GM18520 (cell line): Measurements from ENCODE around the gene POLR2E.
A peak's percentile ranks its signal among the peaks of the same experiment; 100 is the strongest.

Experiments
- ATAC-seq: cut with Tn5 transposase; IDR thresholded peaks from one replicate; pipeline ENCODE4 v1.9.1; 2021; ENCODE audit not compliant: unreplicated experiment

Gene POLR2E

GRCh38 chr19:1051791-1052190 is 43.4 kb downstream of the POLR2E start:
- ATAC-seq, result no peak

DNA sequence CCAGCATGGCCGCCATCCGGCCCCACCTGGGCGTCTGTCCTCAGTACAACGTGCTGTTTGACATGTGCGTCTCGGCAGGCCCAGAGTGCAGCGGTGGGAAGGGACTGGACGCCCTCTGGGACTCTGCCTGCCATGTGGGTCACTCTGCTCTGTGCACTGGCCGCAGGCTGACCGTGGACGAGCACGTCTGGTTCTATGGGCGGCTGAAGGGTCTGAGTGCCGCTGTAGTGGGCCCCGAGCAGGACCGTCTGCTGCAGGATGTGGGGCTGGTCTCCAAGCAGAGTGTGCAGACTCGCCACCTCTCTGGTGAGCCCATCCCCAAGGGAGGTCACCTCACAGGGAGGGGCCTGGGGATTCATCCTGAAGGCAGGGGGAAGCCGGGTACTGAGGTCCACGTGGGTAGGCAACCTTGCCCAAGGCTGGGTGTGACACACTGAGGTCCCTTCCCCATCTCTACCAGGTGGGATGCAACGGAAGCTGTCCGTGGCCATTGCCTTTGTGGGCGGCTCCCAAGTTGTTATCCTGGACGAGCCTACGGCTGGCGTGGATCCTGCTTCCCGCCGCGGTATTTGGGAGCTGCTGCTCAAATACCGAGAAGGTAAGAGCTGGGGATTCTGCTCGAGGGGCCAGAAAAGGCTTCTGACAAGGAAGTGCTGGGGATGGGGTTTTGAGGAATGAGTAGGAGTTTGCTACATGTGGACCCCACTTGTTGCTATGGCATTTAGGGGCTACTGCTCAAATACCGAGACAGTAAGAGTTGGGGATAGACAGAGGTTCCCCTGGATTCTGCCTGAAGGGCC is 44.0 kb downstream of the POLR2E start:
- ATAC-seq, result no peak

DNA sequence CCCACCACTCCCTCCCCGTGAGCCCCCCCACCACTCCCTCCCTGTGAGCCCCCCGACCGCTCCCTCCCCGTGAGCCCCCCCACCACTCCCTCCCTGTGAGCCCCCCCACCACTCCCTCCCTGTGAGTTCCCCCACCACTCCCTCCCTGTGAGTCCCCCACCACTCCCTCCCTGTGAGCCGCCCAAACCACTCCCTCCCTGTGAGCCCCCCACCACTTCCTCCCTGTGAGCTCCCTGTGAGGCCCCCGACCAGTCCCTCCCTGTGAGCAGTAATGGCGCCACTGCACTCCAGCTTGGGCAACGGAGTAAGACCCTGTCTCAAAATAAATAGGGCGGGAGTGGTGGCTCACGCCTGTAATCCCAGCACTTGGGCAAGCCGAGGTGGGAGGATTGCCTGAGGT is 45.4 kb downstream of the POLR2E start:
- no peak for ATAC-seq

GRCh38 chr19:1049106-1049505 is 46.1 kb downstream of the POLR2E start:
- ATAC-seq, result no peak

- no peak for ATAC-seq
Observed at GRCh38 chr19:1047696-1048147, 47.5 kb downstream of the POLR2E start.

DNA sequence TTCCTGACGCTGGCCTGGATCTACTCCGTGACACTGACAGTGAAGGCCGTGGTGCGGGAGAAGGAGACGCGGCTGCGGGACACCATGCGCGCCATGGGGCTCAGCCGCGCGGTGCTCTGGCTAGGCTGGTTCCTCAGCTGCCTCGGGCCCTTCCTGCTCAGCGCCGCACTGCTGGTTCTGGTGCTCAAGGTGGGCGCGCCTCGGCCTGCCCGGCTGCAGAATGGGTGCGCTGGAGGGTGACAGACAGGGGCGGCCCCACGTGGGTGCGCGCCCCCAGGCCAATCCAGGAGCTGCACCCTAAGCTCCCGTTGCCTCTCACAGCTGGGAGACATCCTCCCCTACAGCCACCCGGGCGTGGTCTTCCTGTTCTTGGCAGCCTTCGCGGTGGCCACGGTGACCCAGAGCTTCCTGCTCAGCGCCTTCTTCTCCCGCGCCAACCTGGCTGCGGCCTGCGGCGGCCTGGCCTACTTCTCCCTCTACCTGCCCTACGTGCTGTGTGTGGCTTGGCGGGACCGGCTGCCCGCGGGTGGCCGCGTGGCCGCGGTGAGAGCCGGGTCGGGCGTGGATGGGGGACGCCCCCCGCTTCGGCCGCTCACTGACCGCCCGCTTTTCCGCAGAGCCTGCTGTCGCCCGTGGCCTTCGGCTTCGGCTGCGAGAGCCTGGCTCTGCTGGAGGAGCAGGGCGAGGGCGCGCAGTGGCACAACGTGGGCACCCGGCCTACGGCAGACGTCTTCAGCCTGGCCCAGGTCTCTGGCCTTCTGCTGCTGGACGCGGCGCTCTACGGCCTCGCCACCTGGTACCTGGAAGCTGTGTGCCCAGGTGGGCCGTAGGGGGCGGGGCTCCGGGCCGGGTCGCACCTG is 48.1 kb downstream of the POLR2E start:
- ATAC-seq, result no peak

DNA sequence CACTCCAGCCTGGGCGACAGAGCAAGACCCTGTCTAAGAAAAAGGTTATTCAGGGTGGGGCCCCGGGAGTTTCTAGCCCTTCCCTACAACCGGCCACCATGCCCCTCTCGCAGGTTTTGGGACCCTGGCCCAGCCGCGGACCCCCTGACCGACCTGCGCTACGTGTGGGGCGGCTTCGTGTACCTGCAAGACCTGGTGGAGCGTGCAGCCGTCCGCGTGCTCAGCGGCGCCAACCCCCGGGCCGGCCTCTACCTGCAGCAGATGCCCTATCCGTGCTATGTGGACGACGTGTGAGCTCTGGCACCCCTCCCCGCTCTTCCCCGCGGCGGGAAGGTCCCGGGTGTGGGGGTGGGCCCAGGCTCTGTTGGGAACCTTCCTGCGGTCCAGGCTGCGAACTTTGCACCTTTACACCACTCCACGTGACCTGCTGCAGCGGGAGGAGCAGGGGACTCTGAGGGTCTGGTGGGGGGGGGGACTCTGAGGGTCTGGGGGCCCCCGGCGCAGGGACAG is 49.0 kb downstream of the POLR2E start:
- ATAC-seq, result no peak

GRCh38 chr19:1045247-1045603 is 50.0 kb downstream of the POLR2E start:
- ATAC-seq, result no peak

GRCh38 chr19:1042689-1043511 is 52.3 kb downstream of the POLR2E start:
- ATAC-seq, result no peak

GRCh38 chr19:1041835-1042685 is 53.1 kb downstream of the POLR2E start:
- ATAC-seq, result no peak

- ATAC-seq, result no peak
Observed at GRCh38 chr19:1041272-1041834, 53.8 kb downstream of the POLR2E start.

- peak; percentile 43 for ATAC-seq
Observed at GRCh38 chr19:1040476-1041271, 54.5 kb downstream of the POLR2E start.

DNA sequence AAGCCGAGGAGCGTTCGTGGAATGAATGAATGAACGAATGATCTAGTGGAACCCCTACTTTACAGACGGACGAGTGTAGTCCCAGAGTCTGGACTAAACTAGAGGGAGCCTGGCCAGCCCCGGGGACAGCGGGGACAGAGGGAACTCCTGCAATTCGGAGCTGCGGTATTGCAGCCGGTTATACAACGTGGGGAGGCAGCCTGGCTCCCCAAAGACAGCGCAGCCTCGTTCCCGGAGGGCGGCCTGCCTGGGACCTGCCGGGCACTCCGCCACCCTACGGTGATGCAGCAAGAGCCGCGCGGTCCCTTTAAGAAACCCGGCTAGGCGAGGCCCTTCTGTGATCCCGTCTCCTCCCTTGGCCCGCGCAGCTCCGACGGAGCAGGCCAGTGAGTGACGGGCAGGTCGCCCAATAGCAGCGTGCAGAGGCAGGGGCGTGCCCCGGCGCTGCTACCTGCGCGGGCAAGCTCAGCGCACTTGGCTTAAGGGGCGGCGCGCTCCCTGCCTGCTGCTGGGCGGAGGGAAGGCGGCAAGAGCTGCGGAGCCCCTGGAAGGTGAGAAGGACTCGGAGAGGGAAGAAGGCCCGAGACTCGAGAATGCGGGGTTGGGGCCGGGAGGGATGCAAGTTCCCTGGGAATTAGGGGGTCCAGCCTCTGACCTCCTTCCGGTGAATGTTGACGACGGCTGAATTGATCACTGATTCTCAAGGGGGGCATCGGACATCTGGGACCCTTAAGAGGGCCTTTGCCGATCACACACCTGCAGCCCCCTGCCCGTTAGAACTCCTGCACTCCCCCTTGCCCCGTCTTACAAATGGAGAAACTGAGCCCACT is 55.3 kb downstream of the POLR2E start, which contains the start of gene ABCA7:
Gene ABCA7, plus strand, starts transcription at position 462 of the 830 bp plus-strand sequence. CDS start 1,255 bp downstream, outside the sequence.
- ATAC-seq, result peak; percentile 75

GRCh38 chr19:1038978-1039645 is 56.1 kb downstream of the POLR2E start:
- no peak for ATAC-seq

DNA sequence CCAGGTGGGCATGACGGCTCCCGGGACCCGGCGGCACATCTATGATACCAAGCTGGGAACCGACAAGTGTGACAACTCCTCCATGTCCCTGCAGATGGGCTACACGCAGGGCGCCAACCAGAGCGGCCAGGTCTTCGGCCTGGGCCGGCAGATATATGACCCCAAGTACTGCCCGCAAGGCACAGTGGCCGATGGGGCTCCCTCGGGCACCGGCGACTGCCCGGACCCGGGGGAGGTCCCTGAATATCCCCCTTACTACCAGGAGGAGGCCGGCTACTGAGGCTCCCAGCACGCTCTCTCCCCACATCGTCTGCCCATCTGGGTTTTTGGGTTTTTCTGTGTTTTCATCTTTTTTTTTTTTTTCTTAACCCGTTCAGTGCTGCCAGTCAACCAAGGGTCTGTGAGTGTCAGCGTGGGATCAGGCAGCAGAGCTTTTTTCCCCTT is 57.5 kb downstream of the POLR2E start:
- ATAC-seq, result no peak
